SK-N-SH (cell line): ENCODE measurements around the gene PEAK1. TPM values are rescaled to one million over a fixed set of nuclear protein-coding genes. Genes with fewer than 3 reads are reported as not detected.
"Not testable (repeated sequence)": the region's sequence is repeated elsewhere in the genome, so short reads cannot be mapped to it uniquely, and the experiment has no call there.

ENCODE experiments used
- CTCF ChIA-PET: fragments of 300-600, 350-600 bp; formaldehyde crosslinking; extraction: SDS; loops from one replicate; lab custom pipeline; 2021; lab: Yijun Ruan, JAX
- POLR2A ChIA-PET: fragments of 350-600 bp; sonication (Branson Sonifier 250); formaldehyde crosslinking; extraction: SDS; loops from one replicate; lab custom pipeline; 2020; ENCODE audit warnings: antibody characterized with exemption, inconsistent platforms; lab: Yijun Ruan, JAX
- DNase-seq: peaks from one replicate; pipeline ENCODE4 v3.0.0; 2012
- H2AFZ ChIP-seq: fragments of 200-600 bp; sonication (generic); 2 replicates; pipeline ENCODE4 v1.8.1; 2016; ENCODE audit warnings: antibody characterized with exemption, mild to moderate bottlenecking, low read depth
- H3F3A ChIP-seq: fragments of 200-600 bp; sonication (generic); replicated peaks from 2 replicates; pipeline ENCODE3; 2016; ENCODE audit warnings: antibody characterized with exemption, mild to moderate bottlenecking; ENCODE audit not compliant: insufficient read depth
- H3K27ac ChIP-seq, 2 experiments: fragments of 200-500 bp in 1 of 2; fragments of 200-600 bp in 1 of 2; sonication (Bioruptor generic) in 1 of 2; sonication (generic), shearing (Covaris generic) in 1 of 2; 2 replicates each; pipeline versions ENCODE4 v1.5.1 to v1.6.1; 2014 to 2016; ENCODE audit warnings: low read depth in 2 of 2, inconsistent platforms in 1 of 2, low read length in 1 of 2, mild to moderate bottlenecking in 1 of 2, mixed read lengths in 1 of 2
- H3K27me3 ChIP-seq: fragments of 200-600 bp; sonication (generic), shearing (Covaris generic); 2 replicates; pipeline ENCODE4 v1.6.1; 2016; ENCODE audit warnings: mixed run types; ENCODE audit not compliant: insufficient read depth
- H3K36me3 ChIP-seq, 2 experiments: fragments of 200-500 bp in 1 of 2; fragments of 200-600 bp in 1 of 2; sonication (Bioruptor generic) in 1 of 2; sonication (generic) in 1 of 2; replicated peaks in 1 of 2; 2 replicates each; pipeline versions ENCODE3 to v1.5.1; 2014 to 2016; ENCODE audit warnings: low read length in 1 of 2, mild to moderate bottlenecking in 1 of 2; ENCODE audit not compliant: insufficient read depth in 2 of 2, control insufficient read depth in 1 of 2
- H3K4me1 ChIP-seq, 2 experiments: fragments of 200-500 bp in 1 of 2; fragments of 200-600 bp in 1 of 2; sonication (Bioruptor generic) in 1 of 2; sonication (generic), shearing (Covaris generic) in 1 of 2; 2 replicates each; pipeline versions ENCODE4 v1.5.1 to v1.6.1; 2014 to 2016; ENCODE audit warnings: low read depth in 1 of 2, low read length in 1 of 2, mixed run types in 1 of 2; ENCODE audit not compliant: insufficient read depth in 2 of 2, control insufficient read depth in 1 of 2
- H3K4me2 ChIP-seq: fragments of 200-600 bp; sonication (generic), shearing (Covaris generic); 2 replicates; pipeline ENCODE4 v1.6.1; 2017; ENCODE audit warnings: mixed run types
- H3K4me3 ChIP-seq, 2 experiments: fragments of 200-500 bp in 1 of 2; fragments of 200-600 bp in 1 of 2; sonication (Bioruptor generic) in 1 of 2; sonication (generic), shearing (Covaris generic) in 1 of 2; 2 replicates each; pipeline versions ENCODE4 v1.5.1 to v1.8.1; 2014 to 2016; ENCODE audit warnings: low read depth in 2 of 2, inconsistent platforms in 1 of 2, low read length in 1 of 2, mild to moderate bottlenecking in 1 of 2, mixed read lengths in 1 of 2, moderate library complexity in 1 of 2
- H3K79me2 ChIP-seq: fragments of 200-600 bp; sonication (generic); 2 replicates; pipeline ENCODE4 v1.8.1; 2017; ENCODE audit warnings: mild to moderate bottlenecking; ENCODE audit not compliant: insufficient read depth
- H3K9ac ChIP-seq: fragments of 200-600 bp; sonication (generic); 2 replicates; pipeline ENCODE4 v1.6.1; 2017; ENCODE audit warnings: mixed run types
- H3K9me2 ChIP-seq: fragments of 200-600 bp; sonication (generic); 2 replicates; pipeline ENCODE4 v1.6.1; 2017; ENCODE audit warnings: mixed run types
- H3K9me3 ChIP-seq: fragments of 200-600 bp; sonication (generic); 2 replicates; pipeline ENCODE4 v1.6.1; 2017; ENCODE audit warnings: mixed run types, mild to moderate bottlenecking, moderate library complexity
- H4K20me1 ChIP-seq: fragments of 200-600 bp; sonication (generic); 2 replicates; pipeline ENCODE4 v1.6.1; 2017; ENCODE audit warnings: mild to moderate bottlenecking, mixed run types; ENCODE audit not compliant: insufficient read depth
- CHD2 ChIP-seq: fragments of 150-350 bp; IDR thresholded peaks from 2 replicates; pipeline ENCODE4 v1.6.1; 2018; ENCODE audit warnings: low read length; ENCODE audit not compliant: partially characterized antibody
- FOSL2 ChIP-seq: IDR thresholded peaks from 2 replicates; pipeline ENCODE4 v1.4.0; 2012; ENCODE audit warnings: low read depth, mild to moderate bottlenecking, moderate library complexity, borderline replicate concordance
- GATA2 ChIP-seq: sonication (generic); formaldehyde crosslinking; IDR thresholded peaks from 2 replicates; pipeline ENCODE4 v1.5.0; 2020; ENCODE audit warnings: mild to moderate bottlenecking, missing genetic modification reagents
- MAX ChIP-seq: IDR thresholded peaks from 2 replicates; pipeline ENCODE4 v1.4.0; 2012; ENCODE audit warnings: low read depth
- NRF1 ChIP-seq: IDR thresholded peaks from 2 replicates; pipeline ENCODE4 v1.6.1; 2012; ENCODE audit warnings: low read depth, mild to moderate bottlenecking, low read length
- RFX5 ChIP-seq: IDR thresholded peaks from 2 replicates; pipeline ENCODE4 v1.6.1; 2012; ENCODE audit warnings: mild to moderate bottlenecking, improper control_type of control experiment, low read length
- TAF1 ChIP-seq: IDR thresholded peaks from 2 replicates; pipeline ENCODE4 v1.6.1; 2012; ENCODE audit warnings: low read depth, mild to moderate bottlenecking, low read length, moderate library complexity, borderline replicate concordance
- USF1 ChIP-seq: IDR thresholded peaks from 2 replicates; pipeline ENCODE4 v1.4.0; 2012; ENCODE audit warnings: low read depth, borderline replicate concordance
- YY1 ChIP-seq: IDR thresholded peaks from 2 replicates; pipeline ENCODE4 v1.4.0; 2012; ENCODE audit warnings: low read depth, mild to moderate bottlenecking
- WGBS: methylation state at CpG from one replicate; pipeline ENCODE4 v1.1.6; 2017; ENCODE audit warnings: low lambda C conversion rate; 5-methylcytosine and 5-hydroxymethylcytosine counted together
- polyA plus RNA-seq, 3 experiments: library from polyadenylated mRNA; depleted of rRNA; stranded (reverse); fragments of >200 nt; gene quantifications; 2 replicates each; pipeline ENCODE4 v1.2.3, GENCODE V29; 2012

PEAK1 gene
- polyA plus RNA-seq, 1 of the 3 experiments (the other 2 are of a cell fraction): 9.0 TPM

GRCh38 chr15:77409259-77410156, 10.4 kb downstream of the PEAK1 start:
- DNase-seq: no peak
- Histone ChIP-seq H3K27ac (peak overlapping the region in 1 of 2 experiments; percentile 4; a peak in 1 of 4 replicates), H3K27me3 (no peaks in the 10 kb centered on the region), H3K9ac (no peak overlapping the region), H3K4me2 (no peak overlapping the region), H3K9me3 (no peaks in the 10 kb centered on the region), H4K20me1 (peaks cover 76% of the 10 kb centered on the region), H3K79me2 (peaks cover 100% of the 10 kb centered on the region), H3K4me3 (no peak overlapping the region), H3K9me2 (no peaks in the 10 kb centered on the region), H3F3A (no peaks in the 10 kb centered on the region), H3K36me3 (peaks cover 0 to 3% of the 10 kb centered on the region in 2 experiments), H2AFZ (no peak overlapping the region), H3K4me1 (peaks cover 6 to 15% of the 10 kb centered on the region in 2 experiments; a peak in 2 of 4 replicates)
- CTCF ChIA-PET: no interaction called here
- POLR2A ChIA-PET: no interaction called here
- no peak for TF ChIP-seq CHD2
- TF ChIP-seq NRF1: no peak
- no peak for TF ChIP-seq TAF1
- peak; percentile 40; the same call in 1 of the 2 replicates for TF ChIP-seq USF1
- 86% methylated on average over 4 of the region's 4 CpGs for WGBS

GRCh38 chr15:77406846-77407245, 13.1 kb downstream of the PEAK1 start:
- CTCF ChIA-PET: no interaction called here
- H3K79me2 ChIP-seq: peaks cover 94% of the 10 kb centered on the region
- H3K27me3 ChIP-seq: no peaks in the 10 kb centered on the region
- H3K4me3 ChIP-seq: no peak overlapping the region
- H3F3A ChIP-seq: peaks cover 19% of the 10 kb centered on the region
- no peaks in the 10 kb centered on the region for H3K9me2 ChIP-seq
- H3K9me3 ChIP-seq: no peaks in the 10 kb centered on the region
- H3K4me1 ChIP-seq: peaks cover 3 to 16% of the 10 kb centered on the region in 2 experiments; a peak in 3 of 4 replicates
- no peak overlapping the region for H3K9ac ChIP-seq
- H3K36me3 ChIP-seq: peaks cover 0 to 3% of the 10 kb centered on the region in 2 experiments
- peaks cover 52% of the 10 kb centered on the region for H4K20me1 ChIP-seq
- POLR2A ChIA-PET: no interaction called here
- H3K4me2 ChIP-seq: no peak overlapping the region
- no peak overlapping the region for H3K27ac ChIP-seq
- TF ChIP-seq MAX (no peak), NRF1 (no peak), USF1 (no peak), RFX5 (no peak), YY1 (no peak), GATA2 (CRISPR knock-in tag) (no peak), FOSL2 (no peak)
- TF ChIP-seq, all 33 proteins: peak for 0
- no peak for DNase-seq
- H2AFZ ChIP-seq: no peak overlapping the region
- WGBS: 93% methylated on average over 4 of the region's 4 CpGs

DNA sequence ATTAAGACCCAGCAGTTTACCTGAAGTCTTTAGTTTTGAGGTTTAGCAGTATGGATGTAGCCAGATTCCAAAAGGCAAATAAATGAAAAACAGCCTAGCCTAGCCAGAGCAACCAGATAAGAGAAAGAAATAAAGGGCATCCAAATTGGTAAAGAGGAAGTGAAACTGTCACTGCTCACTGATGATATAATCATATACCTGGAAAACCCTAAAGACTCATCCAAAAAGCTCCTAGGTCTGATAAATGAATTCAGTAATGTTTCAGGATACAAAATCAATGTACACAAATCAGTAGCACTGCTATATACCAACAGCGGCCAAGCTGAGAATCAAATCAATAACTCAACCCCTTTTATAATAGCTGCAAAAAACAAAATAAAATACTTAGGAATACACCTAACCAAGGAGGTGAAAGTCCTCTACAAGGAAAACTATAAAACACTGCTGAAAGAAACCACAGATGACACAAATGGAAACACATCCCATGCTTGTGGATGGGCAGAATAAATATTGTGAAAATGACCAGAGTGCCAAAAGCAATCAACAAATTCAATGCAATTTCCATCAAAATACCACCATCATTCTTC, 13.6 kb downstream of the PEAK1 start:
- CTCF ChIA-PET: interaction anchor here (1.4 kb wide), 1 partner anchor 137 kb away, joined by 5 read pairs; no protein-coding TSS in a partner anchor

More for the DNA sequence above, 13.6 kb downstream of the PEAK1 start:
- Histone ChIP-seq H3K79me2 (peaks cover 94% of the 10 kb centered on the region), H3F3A (peaks cover 22% of the 10 kb centered on the region), H4K20me1 (peaks cover 46% of the 10 kb centered on the region), H3K4me1 (peaks cover 3 to 16% of the 10 kb centered on the region in 2 experiments; a peak in 3 of 4 replicates)
- H3K36me3 ChIP-seq, DNase-seq, H3K4me2 ChIP-seq, H2AFZ ChIP-seq, H3K4me3 ChIP-seq, POLR2A ChIA-PET, H3K9me2 ChIP-seq, H3K27me3 ChIP-seq, H3K27ac ChIP-seq, H3K9ac ChIP-seq, H3K9me3 ChIP-seq: not testable (repeated sequence)
- WGBS: 100% methylated on average over 1 of the region's 1 CpG
